Measurements from ENCODE around the gene CCDC93. TPM values are rescaled to one million over a fixed set of nuclear protein-coding genes. Genes with fewer than 3 reads are reported as not detected.

Gene CCDC93
- total and polyA plus RNA-seq, 2 experiments from 2014 or later, result 12.8 to 15.9 TPM

DNA sequence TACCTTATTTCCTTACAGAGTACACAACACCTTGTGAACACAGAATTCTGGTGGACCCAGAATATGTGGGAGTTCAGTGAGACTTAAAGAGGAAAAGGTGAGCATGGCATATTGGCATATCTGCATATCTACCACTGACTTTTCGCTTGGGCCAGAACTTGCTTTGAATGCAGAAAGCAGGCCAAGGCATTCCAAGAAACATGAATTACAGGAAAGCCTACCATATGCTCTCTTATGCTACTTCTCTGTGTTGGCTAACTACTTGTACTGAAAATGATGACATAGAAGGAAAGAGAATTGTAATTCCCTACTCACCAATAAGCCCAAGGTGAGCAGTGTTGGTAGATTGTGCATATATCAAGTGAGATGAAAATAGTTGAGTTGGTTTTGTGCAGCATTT is 31.4 kb upstream of the CCDC93 start:
- Histone ChIP-seq H3K79me2 (ENCODE audit: insufficient read depth) (no peaks in the 10 kb centered on the region), H3K36me3 (ENCODE audit: low read depth) (no peaks in the 10 kb centered on the region), H4K20me1 (ENCODE audit: insufficient read depth) (no peaks in the 10 kb centered on the region), H3K27ac (no peak overlapping the region), H3K4me3 (no peak overlapping the region), H3K9me3 (ENCODE audit: low read depth) (no peaks in the 10 kb centered on the region), H2AFZ (no peak overlapping the region), H3K9ac (no peak overlapping the region), H3K27me3 (replicated peaks; ENCODE audit: insufficient read depth) (peaks cover 5% of the 10 kb centered on the region; the same call in 1 of the 2 replicates), H3F3A (ENCODE audit: insufficient read depth) (peaks cover 12% of the 10 kb centered on the region), H3K4me1 (ENCODE audit: insufficient read depth) (peaks cover 22% of the 10 kb centered on the region), H3K9me2 (ENCODE audit: insufficient read depth) (no peaks in the 10 kb centered on the region), H3K4me2 (ENCODE audit: unreplicated experiment) (no peak overlapping the region)
- no peak for TF ChIP-seq EZH2phosphoT487 (IDR thresholded peaks at IDR 0.05; ENCODE audit: insufficient read depth, low read depth)
- TF ChIP-seq EZH2 (IDR thresholded peaks at IDR 0.05; ENCODE audit: insufficient read depth, poor library complexity, severe bottlenecking), result no peak
- in situ Hi-C loops (cut with MboI), result no loop called here
- DNase-seq, result no peak
- 94 to 97% methylated on average over 1 of the region's 1 CpG for WGBS, 2 experiments (ENCODE audit: low coverage in 1 of 2, low lambda C conversion rate in 2 of 2, missing lambda C conversion rate in 2 of 2)

DNA sequence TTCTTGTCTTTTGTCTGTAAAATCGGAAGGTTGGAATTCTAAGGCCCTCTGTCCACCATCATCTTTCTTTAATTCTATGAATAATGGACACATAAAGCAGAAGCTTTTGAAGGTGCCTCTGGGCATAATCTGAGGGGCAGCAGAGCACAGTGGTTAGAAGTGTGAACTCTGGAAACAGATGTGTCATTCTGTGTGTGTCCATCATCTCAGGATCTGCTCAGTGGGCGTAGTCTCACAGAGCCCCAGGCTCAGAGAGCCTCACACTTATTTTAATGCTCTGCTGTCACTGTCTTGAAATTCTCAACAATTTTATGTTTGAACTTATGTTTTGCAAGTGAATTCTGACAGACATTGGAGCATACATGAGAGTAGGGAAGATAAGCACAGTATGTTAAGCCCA is 31.0 kb upstream of the CCDC93 start:
- no peak overlapping the region for H3K4me3 ChIP-seq
- in situ Hi-C loops (cut with MboI), result no loop called here
- no peak overlapping the region for H3K9ac ChIP-seq
- no peak overlapping the region for H3K27ac ChIP-seq
- no peak overlapping the region for H2AFZ ChIP-seq
- H3K4me1 ChIP-seq (ENCODE audit: insufficient read depth), result peaks cover 22% of the 10 kb centered on the region
- H3K79me2 ChIP-seq (ENCODE audit: insufficient read depth), result no peaks in the 10 kb centered on the region
- TF ChIP-seq EZH2phosphoT487 (IDR thresholded peaks at IDR 0.05; ENCODE audit: insufficient read depth, low read depth), result no peak
- no peak for TF ChIP-seq EZH2 (IDR thresholded peaks at IDR 0.05; ENCODE audit: insufficient read depth, poor library complexity, severe bottlenecking)
- no peak overlapping the region for H3K4me2 ChIP-seq (ENCODE audit: unreplicated experiment)
- DNase-seq, result no peak
- peaks cover 12% of the 10 kb centered on the region for H3F3A ChIP-seq (ENCODE audit: insufficient read depth)
- H3K36me3 ChIP-seq (ENCODE audit: low read depth), result no peaks in the 10 kb centered on the region
- 92 to 94% methylated on average over 2 of the region's 2 CpGs for WGBS, 2 experiments (ENCODE audit: low coverage in 1 of 2, low lambda C conversion rate in 2 of 2, missing lambda C conversion rate in 2 of 2)
- no peaks in the 10 kb centered on the region for H3K9me2 ChIP-seq (ENCODE audit: insufficient read depth)
- peaks cover 5% of the 10 kb centered on the region; the same call in 1 of the 2 replicates for H3K27me3 ChIP-seq (replicated peaks; ENCODE audit: insufficient read depth)
- no peaks in the 10 kb centered on the region for H3K9me3 ChIP-seq (ENCODE audit: low read depth)
- H4K20me1 ChIP-seq (ENCODE audit: insufficient read depth), result no peaks in the 10 kb centered on the region

DNA sequence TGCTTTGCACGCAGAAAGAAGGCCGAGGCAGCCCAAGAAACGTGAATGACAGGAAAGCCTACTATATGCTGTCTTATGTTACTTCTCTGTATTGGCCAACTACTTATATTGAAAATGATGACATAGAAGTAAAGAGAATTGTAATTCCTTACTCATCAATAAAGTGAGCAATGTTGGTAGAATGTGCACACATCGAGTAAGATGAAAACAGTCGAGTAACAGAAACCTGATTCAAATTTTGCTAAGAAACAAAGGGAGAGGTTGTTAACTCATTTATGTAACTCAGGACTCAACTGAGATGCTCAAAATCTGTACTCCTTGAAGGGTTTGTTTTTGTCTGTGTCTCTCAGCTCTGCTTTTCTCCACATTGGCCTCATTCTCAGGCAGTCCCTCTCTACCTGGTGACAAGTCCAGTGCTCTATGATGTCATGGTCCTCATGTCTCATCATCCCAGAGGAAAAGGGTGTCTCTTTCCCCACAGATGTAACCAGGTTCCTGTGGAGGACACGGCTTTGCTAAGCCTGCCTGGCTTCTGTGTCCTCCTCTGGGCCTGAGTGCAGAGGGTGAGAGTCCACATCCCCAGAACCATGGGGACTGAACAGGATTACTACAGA is 30.3 kb upstream of the CCDC93 start:
- peak; percentile 5 for DNase-seq
- 47 to 51% methylated on average over 6 of the region's 6 CpGs for WGBS, 2 experiments (ENCODE audit: low coverage in 1 of 2, low lambda C conversion rate in 2 of 2, missing lambda C conversion rate in 2 of 2)
- H4K20me1 ChIP-seq (ENCODE audit: insufficient read depth), result no peaks in the 10 kb centered on the region
- H3K79me2 ChIP-seq (ENCODE audit: insufficient read depth), result no peaks in the 10 kb centered on the region
- H2AFZ ChIP-seq, result no peak overlapping the region
- TF ChIP-seq EZH2phosphoT487 (IDR thresholded peaks at IDR 0.05; ENCODE audit: insufficient read depth, low read depth) (no peak), EZH2 (IDR thresholded peaks at IDR 0.05; ENCODE audit: insufficient read depth, poor library complexity, severe bottlenecking) (no peak)
- no peak overlapping the region for H3K9ac ChIP-seq
- H3K9me2 ChIP-seq (ENCODE audit: insufficient read depth), result no peaks in the 10 kb centered on the region
- peaks cover 12% of the 10 kb centered on the region for H3F3A ChIP-seq (ENCODE audit: insufficient read depth)
- in situ Hi-C loops (cut with MboI), result no loop called here
- H3K27ac ChIP-seq, result no peak overlapping the region
- H3K9me3 ChIP-seq (ENCODE audit: low read depth), result no peaks in the 10 kb centered on the region
- H3K4me3 ChIP-seq, result no peak overlapping the region
- peaks cover 11% of the 10 kb centered on the region for H3K27me3 ChIP-seq (replicated peaks; ENCODE audit: insufficient read depth)
- peaks cover 22% of the 10 kb centered on the region for H3K4me1 ChIP-seq (ENCODE audit: insufficient read depth)
- no peak overlapping the region for H3K4me2 ChIP-seq (ENCODE audit: unreplicated experiment)
- no peaks in the 10 kb centered on the region for H3K36me3 ChIP-seq (ENCODE audit: low read depth)

DNA sequence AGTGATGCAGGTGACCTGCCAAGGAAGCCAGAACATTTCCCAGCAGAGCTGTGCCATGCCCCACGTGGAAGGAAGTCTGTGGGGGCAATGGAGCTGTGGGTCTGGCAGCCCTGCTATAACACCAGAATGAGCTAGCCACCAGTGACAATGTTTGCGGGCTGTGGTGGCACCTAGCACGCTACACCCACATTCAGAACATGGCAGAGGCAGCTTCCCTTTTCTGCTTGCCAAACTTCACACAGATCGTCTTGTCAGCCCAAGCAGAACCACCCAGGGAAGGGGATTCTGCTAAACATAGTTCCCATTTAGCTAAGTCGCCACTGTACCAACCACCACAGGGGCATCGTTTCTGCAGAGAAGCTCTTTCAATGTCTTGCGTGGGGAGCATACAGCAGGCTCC is 27.0 kb upstream of the CCDC93 start:
- in situ Hi-C loops (cut with MboI), result no loop called here
- no peak overlapping the region for H3K4me3 ChIP-seq
- peaks cover 34% of the 10 kb centered on the region for H3K27me3 ChIP-seq (replicated peaks; ENCODE audit: insufficient read depth)

More for the DNA sequence above, 27.0 kb upstream of the CCDC93 start:
- Histone ChIP-seq H3F3A (ENCODE audit: insufficient read depth) (no peaks in the 10 kb centered on the region), H2AFZ (no peak overlapping the region), H3K4me1 (ENCODE audit: insufficient read depth) (no peaks in the 10 kb centered on the region), H3K79me2 (ENCODE audit: insufficient read depth) (no peaks in the 10 kb centered on the region), H3K27ac (no peak overlapping the region), H3K36me3 (ENCODE audit: low read depth) (no peaks in the 10 kb centered on the region), H4K20me1 (ENCODE audit: insufficient read depth) (no peaks in the 10 kb centered on the region), H3K4me2 (ENCODE audit: unreplicated experiment) (no peak overlapping the region), H3K9me2 (ENCODE audit: insufficient read depth) (no peaks in the 10 kb centered on the region), H3K9me3 (ENCODE audit: low read depth) (no peaks in the 10 kb centered on the region), H3K9ac (no peak overlapping the region)
- TF ChIP-seq EZH2 (IDR thresholded peaks at IDR 0.05; ENCODE audit: insufficient read depth, poor library complexity, severe bottlenecking), result no peak
- TF ChIP-seq EZH2phosphoT487 (IDR thresholded peaks at IDR 0.05; ENCODE audit: insufficient read depth, low read depth), result no peak
- no peak for DNase-seq
- WGBS, 2 experiments (ENCODE audit: low coverage in 1 of 2, low lambda C conversion rate in 2 of 2, missing lambda C conversion rate in 2 of 2), result 54 to 57% methylated on average over 7 of the region's 7 CpGs
